Effector memory CD4-positive, alpha-beta T cell (primary cell): ENCODE data around the gene IRGC.

Experiments
- DNase-seq, 3 donors: peaks; one replicate each; pipeline ENCODE4 v3.0.0-alpha.2; 2020
- H3K27ac ChIP-seq: 2 replicates; pipeline ENCODE4 v1.7.0; 2013; ENCODE audit warnings: mild to moderate bottlenecking, low read length, moderate library complexity; ENCODE audit not compliant: insufficient read depth, poor library complexity, severe bottlenecking
- H3K27me3 ChIP-seq: replicated peaks from 2 replicates; pipeline ENCODE4 v1.7.0; 2013; ENCODE audit warnings: mild to moderate bottlenecking, low read length; ENCODE audit not compliant: insufficient read depth, control insufficient read depth, poor library complexity, severe bottlenecking
- H3K36me3 ChIP-seq: 2 replicates; pipeline ENCODE4 v1.7.0; 2013; ENCODE audit warnings: mild to moderate bottlenecking, low read length, moderate library complexity; ENCODE audit not compliant: control insufficient read depth, insufficient read depth
- H3K4me1 ChIP-seq: 2 replicates; pipeline ENCODE4 v1.7.0; 2013; ENCODE audit warnings: low read length, mild to moderate bottlenecking; ENCODE audit not compliant: control insufficient read depth, insufficient read depth, poor library complexity, severe bottlenecking
- H3K4me3 ChIP-seq: 2 replicates; pipeline ENCODE4 v1.7.0; 2013; ENCODE audit warnings: low read length, low read depth, mild to moderate bottlenecking; ENCODE audit not compliant: insufficient read depth, poor library complexity, severe bottlenecking
- H3K9me3 ChIP-seq: 2 replicates; pipeline ENCODE4 v1.7.0; 2013; ENCODE audit warnings: mild to moderate bottlenecking, low read length, moderate library complexity; ENCODE audit not compliant: control insufficient read depth
- total RNA-seq, 3 donors: gene quantifications; one replicate each; lab custom pipeline; 2026; lab: John Stamatoyannopoulos, UW

Gene IRGC
- 0 reads per million in 3 donors for total RNA-seq

GRCh38 chr19:43715776-43716175 lies at the start of gene IRGC:
TSS of gene IRGC (plus strand) at chr19:43716076. CDS start at chr19:43718559, 2,483 bp downstream.
- Histone ChIP-seq H3K4me1 (no peaks in the 10 kb centered on the region), H3K27me3 (peaks cover 5% of the 10 kb centered on the region), H3K27ac (no peak within 1 kb of the TSS), H3K9me3 (no peaks in the 10 kb centered on the region), H3K36me3 (no peaks in the 10 kb centered on the region), H3K4me3 (no peak within 1 kb of the TSS)
- DNase-seq = no peak

- DNase-seq = no peak
Measured at GRCh38 chr19:43667126-43667875, 48.6 kb upstream of the IRGC start.

GRCh38 chr19:43667876-43668405 lies 47.9 kb upstream of the IRGC start:
- H3K27ac ChIP-seq = peak overlapping the region; percentile 6
- DNase-seq = no peak
- peaks cover 31% of the 10 kb centered on the region for H3K4me1 ChIP-seq
- H3K9me3 ChIP-seq = no peaks in the 10 kb centered on the region
- no peak overlapping the region for H3K4me3 ChIP-seq
- peaks cover 4% of the 10 kb centered on the region for H3K36me3 ChIP-seq
- H3K27me3 ChIP-seq = no peaks in the 10 kb centered on the region

More at GRCh38 chr19:43667126-43667875, 48.6 kb upstream of the IRGC start:
- Histone ChIP-seq H3K4me3 (no peak overlapping the region), H3K4me1 (peaks cover 31% of the 10 kb centered on the region), H3K36me3 (peaks cover 4% of the 10 kb centered on the region), H3K9me3 (no peaks in the 10 kb centered on the region), H3K27me3 (no peaks in the 10 kb centered on the region), H3K27ac (no peak overlapping the region)

GRCh38 chr19:43668406-43669109 lies 47.3 kb upstream of the IRGC start:
- DNase-seq = peak; percentile 96 to 98 (median 97)
- H3K9me3 ChIP-seq = no peaks in the 10 kb centered on the region
- H3K27me3 ChIP-seq = no peaks in the 10 kb centered on the region
- peaks cover 4% of the 10 kb centered on the region for H3K36me3 ChIP-seq
- H3K4me1 ChIP-seq = peaks cover 31% of the 10 kb centered on the region
- H3K27ac ChIP-seq = peak overlapping the region; percentile 56
- H3K4me3 ChIP-seq = peak overlapping the region; percentile 69

- H3K4me3 ChIP-seq = no peak overlapping the region
- H3K4me1 ChIP-seq = peaks cover 16% of the 10 kb centered on the region
- no peaks in the 10 kb centered on the region for H3K9me3 ChIP-seq
- H3K27ac ChIP-seq = no peak overlapping the region
- H3K27me3 ChIP-seq = no peaks in the 10 kb centered on the region
- DNase-seq = no peak
- peaks cover 1% of the 10 kb centered on the region for H3K36me3 ChIP-seq
Measured at GRCh38 chr19:43672061-43672679, 43.7 kb upstream of the IRGC start.

- Histone ChIP-seq H3K4me1 (peaks cover 8% of the 10 kb centered on the region), H3K27me3 (no peaks in the 10 kb centered on the region), H3K4me3 (no peak overlapping the region), H3K36me3 (no peaks in the 10 kb centered on the region), H3K27ac (no peak overlapping the region), H3K9me3 (no peaks in the 10 kb centered on the region)
- no peak for DNase-seq
Measured at GRCh38 chr19:43673637-43674036, 42.2 kb upstream of the IRGC start.

GRCh38 chr19:43674183-43674582 lies 41.7 kb upstream of the IRGC start:
- H3K4me3 ChIP-seq = no peak overlapping the region
- H3K27me3 ChIP-seq = no peaks in the 10 kb centered on the region
- H3K27ac ChIP-seq = no peak overlapping the region
- H3K4me1 ChIP-seq = peaks cover 3% of the 10 kb centered on the region
- DNase-seq = no peak
- H3K36me3 ChIP-seq = no peaks in the 10 kb centered on the region
- no peaks in the 10 kb centered on the region for H3K9me3 ChIP-seq

GRCh38 chr19:43674596-43674995 lies 41.3 kb upstream of the IRGC start:
- no peak overlapping the region for H3K27ac ChIP-seq
- H3K4me1 ChIP-seq = no peaks in the 10 kb centered on the region
- no peak for DNase-seq
- no peaks in the 10 kb centered on the region for H3K36me3 ChIP-seq
- H3K9me3 ChIP-seq = no peaks in the 10 kb centered on the region
- no peak overlapping the region for H3K4me3 ChIP-seq
- H3K27me3 ChIP-seq = no peaks in the 10 kb centered on the region

GRCh38 chr19:43675269-43675879 lies 40.5 kb upstream of the IRGC start:
- Histone ChIP-seq H3K27me3 (no peaks in the 10 kb centered on the region), H3K4me3 (no peak overlapping the region), H3K9me3 (no peaks in the 10 kb centered on the region), H3K27ac (no peak overlapping the region), H3K36me3 (no peaks in the 10 kb centered on the region), H3K4me1 (no peaks in the 10 kb centered on the region)
- no peak for DNase-seq
